CD4-positive, alpha-beta T cell treated with Interleukin-4 for 1 hour (primary cell): ENCODE data around the gene MFSD6.
"Not testable (repeated sequence)": the region's sequence is repeated elsewhere in the genome, so short reads cannot be mapped to it uniquely, and the experiment has no call there.

ENCODE experiments used
- DNase-seq, 2 donors: peaks; one replicate each; pipeline ENCODE4 v3.0.0-alpha.2; 2020 to 2022

Gene MFSD6

GRCh38 chr2:190468354-190468753 is 60.2 kb downstream of the MFSD6 start:
- not testable (repeated sequence) for DNase-seq

GRCh38 chr2:190468814-190469569 is 60.8 kb downstream of the MFSD6 start:
- DNase-seq, result no peak

- peak; percentile 37 for DNase-seq
Measured at GRCh38 chr2:190469771-190470170, 61.6 kb downstream of the MFSD6 start.

DNA sequence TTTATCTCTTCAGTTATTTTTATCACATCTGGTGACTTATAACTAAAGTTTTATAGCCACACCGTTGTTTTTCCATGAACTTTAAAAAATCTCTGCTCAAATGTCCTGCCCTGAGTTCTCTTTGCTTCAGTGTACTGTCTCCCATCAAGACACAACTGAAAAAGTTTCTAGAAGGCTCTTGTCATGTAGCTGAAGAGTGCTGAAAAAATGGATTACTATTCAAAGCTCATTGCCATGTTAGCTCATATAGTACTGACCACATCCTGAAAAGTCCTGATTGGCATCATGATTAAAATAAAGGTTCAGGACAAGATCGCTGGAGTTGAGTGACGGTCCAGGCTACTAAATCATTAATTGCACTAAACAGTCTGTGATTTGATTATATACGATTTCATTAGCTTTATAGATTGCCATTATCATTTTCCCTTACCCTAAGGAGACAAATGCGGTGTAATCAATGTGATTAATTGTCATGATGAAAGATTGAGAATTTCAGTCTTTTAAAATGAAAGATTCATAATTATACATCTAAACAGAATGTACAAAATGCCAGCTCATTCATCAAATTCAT is 62.2 kb downstream of the MFSD6 start:
- DNase-seq, result no peak

DNA sequence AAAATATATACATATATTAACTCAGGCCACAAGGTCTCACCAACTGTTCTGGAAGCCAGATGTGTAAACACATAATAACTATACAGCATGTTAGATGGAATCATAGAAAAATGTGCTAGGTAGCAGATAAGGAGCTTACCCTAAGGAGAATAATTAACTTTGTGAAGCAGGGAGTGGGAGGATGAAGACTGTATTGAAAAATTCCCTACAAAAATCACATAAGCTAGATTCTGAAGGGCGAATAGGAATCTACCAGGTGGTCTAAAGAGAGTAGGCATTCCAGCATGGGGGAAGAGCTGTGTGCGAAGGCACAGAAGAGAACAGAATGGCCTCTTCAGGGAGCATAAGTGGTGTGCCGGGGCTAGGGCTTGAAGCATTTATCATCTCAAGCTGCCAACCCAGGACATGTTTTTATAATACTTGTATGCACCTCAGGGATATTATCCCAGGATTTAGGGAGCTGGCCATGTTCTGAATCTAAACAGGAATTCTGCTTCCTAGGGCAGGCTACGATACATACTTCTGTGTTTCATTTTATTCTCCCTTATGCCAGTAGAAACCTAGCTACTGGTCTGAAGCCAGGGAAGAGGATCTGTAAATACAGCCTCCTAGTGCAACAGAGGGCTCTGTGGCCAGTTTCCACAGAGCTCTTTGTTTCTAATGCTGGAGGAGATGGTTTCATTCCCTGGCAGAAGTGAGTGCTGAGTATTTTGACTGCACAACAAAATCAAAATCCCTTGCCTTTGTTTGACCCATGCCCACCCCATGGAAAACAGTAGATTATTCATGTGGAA is 69.7 kb downstream of the MFSD6 start:
- DNase-seq, result no peak

GRCh38 chr2:190478572-190479195 is 70.5 kb downstream of the MFSD6 start:
- no peak for DNase-seq

DNA sequence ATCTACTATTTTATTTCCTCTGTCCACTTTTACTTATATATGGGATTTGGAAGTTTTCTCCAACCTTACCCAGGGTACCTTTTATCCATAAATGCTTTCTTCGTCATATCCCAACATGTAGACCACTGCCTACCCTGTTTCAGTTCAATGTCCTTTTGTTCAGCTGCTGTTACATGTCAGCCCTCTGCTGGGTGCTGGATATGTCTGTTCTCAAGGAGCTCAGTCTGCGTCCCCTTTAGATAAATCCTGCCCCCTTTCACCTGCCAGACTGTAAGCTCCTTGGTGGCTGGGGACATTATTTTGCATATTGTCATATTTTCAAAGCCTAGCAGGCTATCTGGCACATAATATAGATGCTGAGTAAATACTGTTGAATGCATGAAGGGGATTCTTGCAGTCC is 73.2 kb downstream of the MFSD6 start:
- no peak for DNase-seq

- no peak for DNase-seq
Measured at GRCh38 chr2:190482451-190482850, 74.3 kb downstream of the MFSD6 start.

- no peak for DNase-seq
Measured at GRCh38 chr2:190486037-190486623, 78.0 kb downstream of the MFSD6 start.

DNA sequence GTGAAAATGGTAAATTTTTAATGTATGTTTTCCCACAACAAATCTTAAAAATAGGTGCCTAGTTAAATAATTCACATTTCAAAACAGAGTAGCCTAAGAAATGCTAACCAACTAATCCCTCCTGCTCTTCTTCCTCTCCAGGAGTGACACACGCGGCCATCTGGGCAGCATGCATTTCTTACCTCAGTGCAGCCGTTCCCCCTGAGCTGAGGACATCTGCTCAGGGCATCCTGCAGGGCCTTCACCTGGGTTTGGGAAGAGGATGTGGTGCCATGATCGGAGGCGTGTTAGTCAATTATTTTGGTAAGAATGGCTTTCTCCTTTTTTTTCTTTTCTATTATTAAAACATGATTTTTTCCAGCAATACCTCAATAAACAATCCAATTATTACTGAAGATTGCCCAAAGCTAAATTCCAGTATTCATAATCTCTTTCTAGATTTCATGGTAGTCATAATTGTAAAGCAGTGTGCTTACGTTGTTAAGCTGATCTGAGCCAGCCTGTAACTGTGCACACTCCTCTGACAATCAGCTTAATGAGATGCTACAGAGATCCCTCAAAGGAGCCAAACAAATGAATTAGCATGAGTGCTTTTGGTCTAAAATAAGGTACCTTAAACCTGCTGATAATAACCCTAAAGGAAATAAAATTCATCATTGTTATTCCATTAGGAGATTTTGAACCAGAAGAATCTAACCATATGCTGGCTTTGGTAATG is 80.5 kb downstream of the MFSD6 start:
- no peak for DNase-seq

DNA sequence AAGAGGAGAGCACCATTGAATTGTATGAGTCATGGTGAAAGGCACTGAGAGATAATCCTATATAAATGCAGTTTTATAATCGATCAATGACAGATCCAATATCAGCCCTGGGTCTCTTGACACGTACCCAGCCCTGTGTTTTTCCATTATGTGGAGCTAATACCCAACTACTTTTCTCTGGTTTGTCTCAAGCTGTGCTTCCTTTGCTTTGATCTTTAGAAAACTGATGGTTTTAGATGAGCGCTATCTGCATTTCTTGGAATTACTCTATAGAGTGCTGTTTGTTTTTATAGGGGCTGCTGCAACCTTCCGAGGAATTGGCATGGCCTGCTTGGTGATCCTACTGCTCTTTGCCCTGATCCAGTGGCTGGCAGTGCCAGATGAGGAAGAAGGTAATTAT is 81.3 kb downstream of the MFSD6 start:
- DNase-seq, result no peak

GRCh38 chr2:190490502-190490901 is 82.3 kb downstream of the MFSD6 start:
- no peak for DNase-seq

- DNase-seq, result no peak
Measured at GRCh38 chr2:190493095-190493494, 84.9 kb downstream of the MFSD6 start.

DNA sequence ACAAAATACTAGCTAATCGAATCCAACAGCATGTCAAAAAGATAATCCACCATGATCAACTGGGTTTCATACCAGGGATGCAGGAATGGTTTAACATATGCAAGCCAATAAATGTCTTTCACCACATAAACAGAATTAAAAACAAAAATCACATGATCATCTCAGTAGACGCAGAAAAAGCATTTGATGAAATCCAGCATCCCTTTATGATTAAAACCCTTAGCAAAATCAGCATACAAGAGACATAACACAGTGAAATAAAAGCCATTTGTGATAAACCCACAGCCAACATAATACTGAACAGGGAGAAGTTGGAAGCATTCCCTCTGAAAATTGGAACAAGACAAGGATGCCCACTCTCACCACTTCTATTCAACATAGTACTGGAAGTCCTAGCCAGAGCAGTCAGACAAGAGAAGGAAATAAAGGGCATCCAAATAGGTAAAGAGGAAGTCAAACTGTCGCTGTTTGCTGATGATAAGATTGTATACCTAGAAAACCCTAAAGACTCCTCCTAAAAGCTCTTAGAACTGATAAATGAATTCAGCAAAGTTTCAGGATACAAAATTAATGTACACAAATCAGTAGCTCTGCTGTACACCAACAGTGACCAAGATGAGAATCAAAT is 86.6 kb downstream of the MFSD6 start:
- DNase-seq, result not testable (repeated sequence)

- no peak for DNase-seq
Measured at GRCh38 chr2:190497428-190497827, 89.3 kb downstream of the MFSD6 start.

DNA sequence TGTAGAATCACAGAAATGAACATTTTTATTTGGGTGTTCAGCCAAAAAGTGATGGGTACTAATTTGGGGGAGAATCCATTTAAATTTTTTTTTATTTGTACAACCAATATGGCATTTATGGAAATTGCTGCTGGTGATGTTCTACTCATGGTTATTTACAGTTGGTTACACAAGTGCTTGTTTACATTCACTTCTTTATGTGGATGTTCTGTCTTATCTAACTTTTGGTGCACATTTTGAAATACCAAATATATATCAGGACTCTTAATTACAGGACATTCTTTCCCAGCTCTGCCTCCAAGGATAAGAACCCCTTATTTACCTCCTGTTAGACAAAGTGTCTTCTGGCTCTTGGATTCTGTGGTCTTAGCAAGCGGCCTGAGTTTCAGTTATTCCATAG is 91.1 kb downstream of the MFSD6 start:
- DNase-seq, result no peak

GRCh38 chr2:190500054-190500502 is 91.9 kb downstream of the MFSD6 start:
- DNase-seq, result no peak

DNA sequence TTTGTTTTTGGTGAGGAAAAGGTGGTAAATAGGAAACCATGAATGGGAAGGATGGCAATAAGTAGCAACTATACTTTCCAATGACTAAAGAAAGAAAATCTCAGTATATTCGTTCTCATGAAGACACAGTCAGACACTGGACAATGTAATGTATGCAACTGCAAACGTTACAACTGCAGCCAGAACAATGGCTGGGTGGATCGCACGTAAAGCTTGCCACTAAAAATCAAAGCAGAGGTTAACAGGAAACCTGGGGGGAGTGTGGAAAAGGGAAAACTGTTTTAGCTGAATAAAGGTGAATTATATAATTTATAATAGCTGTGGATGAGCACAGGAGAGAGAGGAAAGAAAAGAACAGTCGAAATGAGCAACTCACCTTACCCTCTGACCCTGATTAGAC is 93.1 kb downstream of the MFSD6 start:
- no peak for DNase-seq

- no peak for DNase-seq
Measured at GRCh38 chr2:190501702-190502407, 93.7 kb downstream of the MFSD6 start.

- DNase-seq, result no peak
Measured at GRCh38 chr2:190503088-190503487, 94.9 kb downstream of the MFSD6 start.

DNA sequence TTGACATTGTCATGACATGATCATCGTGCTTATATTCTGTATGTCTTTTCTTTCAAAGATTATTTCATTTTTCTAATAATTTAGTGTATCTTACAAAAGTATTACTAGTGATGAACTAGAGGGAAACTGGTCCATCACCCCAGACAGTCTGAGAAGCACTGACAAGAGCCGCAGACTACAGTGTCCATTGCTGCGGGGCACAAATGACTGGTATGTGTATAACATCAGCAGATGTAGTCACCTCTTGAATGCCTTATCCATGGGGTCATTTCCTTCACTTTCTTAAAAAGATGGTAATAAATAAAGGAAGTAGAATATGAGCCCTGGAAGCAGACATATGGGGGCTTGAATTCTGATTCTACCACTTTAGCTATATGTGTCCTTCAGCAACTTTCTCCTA is 96.8 kb downstream of the MFSD6 start:
- DNase-seq, result no peak
